Heart left ventricle (tissue), 13 donors: Measurements from ENCODE around the gene NFIA.

Experiments
- POLR2A ChIP-seq, 2 donors: fragments of 450-650 bp; IDR thresholded peaks; one replicate each; pipeline ENCODE4 v1.6.1; 2017; ENCODE audit warnings: antibody characterized with exemption in 2 of 2, mild to moderate bottlenecking in 2 of 2, moderate library complexity in 2 of 2
- TF ChIP-seq, protein P1 (sequence below), 12 donors: fragments of 200-600 bp; sonication (generic) in 4 of 12; IDR thresholded peaks; one replicate each; pipeline versions ENCODE4 v1.5.0 to v1.8.0; 2018 to 2022; ENCODE audit warnings: antibody characterized with exemption in 12 of 12, mild to moderate bottlenecking in 5 of 12
- donor health status: ischemic (EF 13 %, LVEDD 7.1; RV severe dilation, severe dysfunction).
- donor health status: DM: no; HTN: yes; CAD: no.
- donor health status: DM: no; HTN: no; CAD: no.
- donor health status: ischemic (EF 25% LVEDD 6.9; RV normal size, moderate dysfunction).
- donor health status: ischemic (EF 25% LVEDD 5.7; RV mildly dilated, moderate dysfunction).
- donor health status: ischemic (EF 35%, LVEDD 5.7; RV mildly dilated, moderate dysfunction).
- donor health status: nonischemic (EF 11% LVEDD 7.7; RV severe dilation, severe dysfunction).
- donor health status: DM: yes; HTN: yes; CAD: no.
- donor health status: PGD.
- donor health status: ischemic (EF 29% LVEDD 5.4; RV normal size, mild dysfunction).
- donor health status: nonischemic (EF 23%, LVEDD 6.1; RV moderate dilation, normal function).

DNA sequence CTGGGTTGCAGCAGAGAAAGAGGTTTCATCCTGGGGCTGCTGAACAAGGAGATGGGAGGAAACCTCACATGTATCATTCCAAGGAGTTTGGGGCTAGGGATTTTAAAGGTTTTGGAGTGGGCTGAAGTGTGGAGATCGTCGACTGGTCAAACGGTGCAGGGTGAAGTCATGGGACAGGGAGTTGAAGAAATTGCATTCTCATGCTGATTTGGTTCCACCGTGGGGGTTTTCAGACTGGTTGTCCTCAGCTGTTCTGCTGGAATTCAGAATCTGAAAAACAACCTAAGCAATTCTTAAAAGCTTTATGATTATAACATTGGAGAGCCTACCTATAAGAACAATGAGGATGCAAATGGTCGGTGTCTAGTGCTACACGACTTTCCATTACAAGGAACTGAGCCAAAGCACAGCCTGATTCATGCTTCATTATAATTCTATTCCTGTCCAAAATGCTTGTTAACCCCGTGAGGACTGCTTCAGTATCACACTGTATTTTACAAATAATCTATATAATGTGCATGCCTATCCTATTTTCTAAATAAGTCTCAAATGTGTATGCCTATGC, 399.9 kb downstream of the NFIA start:
- no peak for TF ChIP-seq POLR2A (IDR thresholded peaks at IDR 0.05)
- TF ChIP-seq, protein P1, sequence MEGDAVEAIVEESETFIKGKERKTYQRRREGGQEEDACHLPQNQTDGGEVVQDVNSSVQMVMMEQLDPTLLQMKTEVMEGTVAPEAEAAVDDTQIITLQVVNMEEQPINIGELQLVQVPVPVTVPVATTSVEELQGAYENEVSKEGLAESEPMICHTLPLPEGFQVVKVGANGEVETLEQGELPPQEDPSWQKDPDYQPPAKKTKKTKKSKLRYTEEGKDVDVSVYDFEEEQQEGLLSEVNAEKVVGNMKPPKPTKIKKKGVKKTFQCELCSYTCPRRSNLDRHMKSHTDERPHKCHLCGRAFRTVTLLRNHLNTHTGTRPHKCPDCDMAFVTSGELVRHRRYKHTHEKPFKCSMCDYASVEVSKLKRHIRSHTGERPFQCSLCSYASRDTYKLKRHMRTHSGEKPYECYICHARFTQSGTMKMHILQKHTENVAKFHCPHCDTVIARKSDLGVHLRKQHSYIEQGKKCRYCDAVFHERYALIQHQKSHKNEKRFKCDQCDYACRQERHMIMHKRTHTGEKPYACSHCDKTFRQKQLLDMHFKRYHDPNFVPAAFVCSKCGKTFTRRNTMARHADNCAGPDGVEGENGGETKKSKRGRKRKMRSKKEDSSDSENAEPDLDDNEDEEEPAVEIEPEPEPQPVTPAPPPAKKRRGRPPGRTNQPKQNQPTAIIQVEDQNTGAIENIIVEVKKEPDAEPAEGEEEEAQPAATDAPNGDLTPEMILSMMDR (IDR thresholded peaks at IDR 0.05): no peak
